HEK293 (cell line): ENCODE results near the gene RNF151.

Experiments
- BCL11B ChIP-seq: fragments of 450-650 bp; formaldehyde crosslinking; IDR thresholded peaks from 2 replicates; pipeline ENCODE4 v1.5.1; 2016; ENCODE audit warnings: low read depth, missing biosample characterization, missing genetic modification characterization
- BCL6B ChIP-seq: fragments of 450-650 bp; formaldehyde crosslinking; IDR thresholded peaks from 2 replicates; pipeline ENCODE4 v1.5.1; 2017; ENCODE audit warnings: missing biosample characterization, missing genetic modification characterization
- GLIS2 ChIP-seq: fragments of 450-650 bp; formaldehyde crosslinking; IDR thresholded peaks from 2 replicates; pipeline ENCODE4 v1.5.1; 2016; ENCODE audit warnings: missing biosample characterization, missing genetic modification characterization
- HIC1 ChIP-seq: fragments of 450-650 bp; formaldehyde crosslinking; IDR thresholded peaks from 2 replicates; pipeline ENCODE4 v1.5.1; 2016; ENCODE audit warnings: missing biosample characterization, missing genetic modification characterization
- KLF8 ChIP-seq: fragments of 450-650 bp; formaldehyde crosslinking; IDR thresholded peaks from 2 replicates; pipeline ENCODE4 v1.5.1; 2016; ENCODE audit warnings: missing biosample characterization, missing genetic modification characterization
- OSR2 ChIP-seq: fragments of 450-650 bp; formaldehyde crosslinking; IDR thresholded peaks from 2 replicates; pipeline ENCODE4 v1.5.1; 2016; ENCODE audit warnings: missing biosample characterization, missing genetic modification characterization
- RBAK ChIP-seq: fragments of 450-650 bp; formaldehyde crosslinking; IDR thresholded peaks from 2 replicates; pipeline ENCODE4 v1.5.1; 2016; ENCODE audit warnings: missing biosample characterization, missing genetic modification characterization
- SALL2 ChIP-seq: fragments of 450-650 bp; formaldehyde crosslinking; IDR thresholded peaks from 2 replicates; pipeline ENCODE4 v1.5.0; 2017; ENCODE audit warnings: missing biosample characterization, mild to moderate bottlenecking, missing genetic modification characterization, borderline replicate concordance
- YY1 ChIP-seq: fragments of 450-650 bp; formaldehyde crosslinking; IDR thresholded peaks from 2 replicates; pipeline ENCODE4 v1.5.1; 2018; ENCODE audit warnings: missing biosample characterization, missing genetic modification characterization
- ZBTB11 ChIP-seq: fragments of 450-650 bp; formaldehyde crosslinking; conservative IDR thresholded peaks from 2 replicates; pipeline ENCODE4 v1.5.1; 2016; ENCODE audit warnings: low read depth, missing biosample characterization, missing genetic modification characterization
- ZBTB20 ChIP-seq: fragments of 450-650 bp; formaldehyde crosslinking; IDR thresholded peaks from 2 replicates; pipeline ENCODE4 v1.5.1; 2016; ENCODE audit warnings: missing biosample characterization, missing genetic modification characterization
- ZBTB44 ChIP-seq: fragments of 450-650 bp; IDR thresholded peaks from 2 replicates; pipeline ENCODE4 v1.5.1; 2018; ENCODE audit warnings: missing biosample characterization, mild to moderate bottlenecking, missing genetic modification characterization
- ZBTB8A ChIP-seq: fragments of 450-650 bp; formaldehyde crosslinking; IDR thresholded peaks from 2 replicates; pipeline ENCODE4 v1.5.1; 2016; ENCODE audit warnings: missing biosample characterization, missing genetic modification characterization
- ZFP41 ChIP-seq: fragments of 450-650 bp; formaldehyde crosslinking; IDR thresholded peaks from 2 replicates; pipeline ENCODE4 v1.5.1; 2016; ENCODE audit warnings: missing biosample characterization, missing genetic modification characterization, borderline replicate concordance
- ZNF146 ChIP-seq: fragments of 450-650 bp; formaldehyde crosslinking; IDR thresholded peaks from 2 replicates; pipeline ENCODE4 v1.5.1; 2016; ENCODE audit warnings: missing biosample characterization, missing genetic modification characterization
- ZNF184 ChIP-seq: fragments of 450-650 bp; IDR thresholded peaks from 2 replicates; pipeline ENCODE4 v1.5.1; 2018; ENCODE audit warnings: missing biosample characterization, mild to moderate bottlenecking, missing genetic modification characterization
- ZNF324 ChIP-seq: fragments of 450-650 bp; formaldehyde crosslinking; IDR thresholded peaks from 2 replicates; pipeline ENCODE4 v1.5.1; 2016; ENCODE audit warnings: missing biosample characterization, missing genetic modification characterization
- ZNF354C ChIP-seq: fragments of 450-650 bp; formaldehyde crosslinking; IDR thresholded peaks from 2 replicates; pipeline ENCODE4 v1.5.1; 2016; ENCODE audit warnings: missing biosample characterization, missing genetic modification characterization, low read depth, borderline replicate concordance
- ZNF394 ChIP-seq: fragments of 450-650 bp; formaldehyde crosslinking; IDR thresholded peaks from 2 replicates; pipeline ENCODE4 v1.5.1; 2016; ENCODE audit warnings: missing biosample characterization, missing genetic modification characterization, mild to moderate bottlenecking, moderate library complexity, borderline replicate concordance
- ZNF518A ChIP-seq: fragments of 450-650 bp; formaldehyde crosslinking; conservative IDR thresholded peaks from 2 replicates; pipeline ENCODE4 v1.5.1; 2016; ENCODE audit warnings: low read depth, missing biosample characterization, missing genetic modification characterization
- ZNF544 ChIP-seq: fragments of 450-650 bp; formaldehyde crosslinking; IDR thresholded peaks from 2 replicates; pipeline ENCODE4 v1.5.0; 2017; ENCODE audit warnings: missing biosample characterization, missing genetic modification characterization
- ZNF610 ChIP-seq: fragments of 450-650 bp; formaldehyde crosslinking; IDR thresholded peaks from 2 replicates; pipeline ENCODE4 v1.5.1; 2016; ENCODE audit warnings: missing biosample characterization, missing genetic modification characterization, borderline replicate concordance
- ZNF623 ChIP-seq: fragments of 450-650 bp; formaldehyde crosslinking; IDR thresholded peaks from 2 replicates; pipeline ENCODE4 v1.5.1; 2016; ENCODE audit warnings: missing biosample characterization, missing genetic modification characterization
- ZNF660 ChIP-seq: fragments of 450-650 bp; IDR thresholded peaks from 2 replicates; pipeline ENCODE4 v1.5.1; 2018; ENCODE audit warnings: missing biosample characterization, mild to moderate bottlenecking, missing genetic modification characterization
- ZNF837 ChIP-seq: fragments of 450-650 bp; formaldehyde crosslinking; IDR thresholded peaks from 2 replicates; pipeline ENCODE4 v1.5.1; 2016; ENCODE audit warnings: missing biosample characterization, missing genetic modification characterization
- ZNF843 ChIP-seq: fragments of 450-650 bp; formaldehyde crosslinking; IDR thresholded peaks from 2 replicates; pipeline ENCODE4 v1.5.1; 2016; ENCODE audit warnings: missing biosample characterization, missing genetic modification characterization

RNF151 gene

GRCh38 chr16:2003827-2004641 is 37.4 kb downstream of the RNF151 start (continued):
- TF ChIP-seq BCL6B (peak; percentile 81), SALL2 (no peak), ZNF184 (tag by site-specific recombination) (no peak), ZBTB20 (tag by site-specific recombination) (no peak), ZNF394 (peak; percentile 70; the same call in 1 of the 2 replicates), KLF8 (tag by site-specific recombination) (peak; percentile 74; the same call in 1 of the 2 replicates), ZNF354C (no peak), ZBTB44 (tag by site-specific recombination) (peak; percentile 51; the same call in 1 of the 2 replicates), GLIS2 (tag by site-specific recombination) (peak; percentile 47), OSR2 (no peak), RBAK (tag by site-specific recombination) (no peak), ZBTB8A (peak; percentile 25; the same call in 1 of the 2 replicates), ZFP41 (no peak), ZNF610 (tag by site-specific recombination) (no peak; the same call in 1 of the 2 replicates), ZNF660 (tag by site-specific recombination) (peak; percentile 91), BCL11B (tag by site-specific recombination) (no peak), ZNF324 (tag by site-specific recombination) (no peak), HIC1 (peak; percentile 77), ZBTB11 (tag by site-specific recombination) (peak; percentile 33; the same call in 1 of the 2 replicates), ZNF623 (tag by site-specific recombination) (no peak), ZNF518A (no peak), YY1 (tag by site-specific recombination) (peak; percentile 72), ZNF146 (no peak), ZNF544 (tag by site-specific recombination) (no peak), ZNF843 (tag by site-specific recombination) (0 out of 2 replicates have a peak, but pooled peaks have one; percentile 38), ZNF837 (no peak)
